GM18858 (cell line): ENCODE data around the gene ITGA2B.
"Not testable (repeated sequence)": the region's sequence is repeated elsewhere in the genome, so short reads cannot be mapped to it uniquely, and the experiment has no call there.

Experiments used
- ATAC-seq: cut with Tn5 transposase; IDR thresholded peaks from one replicate; pipeline ENCODE4 v1.9.1; 2021; ENCODE audit not compliant: unreplicated experiment

Gene ITGA2B

DNA sequence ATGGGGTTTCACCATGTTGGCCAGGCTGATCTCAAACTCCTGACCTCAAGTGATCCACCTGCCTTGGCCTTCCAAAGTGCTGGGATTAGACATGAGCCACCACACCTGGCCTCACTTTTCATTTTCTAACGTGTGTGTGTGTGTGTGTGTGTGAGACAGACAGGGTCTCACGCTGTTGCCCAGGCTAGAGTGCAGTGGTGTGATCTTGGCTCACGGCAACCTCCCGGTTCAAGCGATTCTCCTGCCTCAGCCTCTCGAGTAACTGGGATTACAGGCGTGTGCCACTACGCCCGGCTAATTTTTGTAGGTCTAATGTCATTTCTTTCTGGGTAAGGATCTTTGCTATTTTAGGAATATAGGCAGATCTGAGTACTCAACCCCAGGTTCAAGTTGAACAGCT, 4.7 kb upstream of the ITGA2B start:
- not testable (repeated sequence) for ATAC-seq

- no peak for ATAC-seq
Measured at GRCh38 chr17:44390250-44390870, 911 bp upstream of the ITGA2B start.

- ATAC-seq = no peak
Measured at GRCh38 chr17:44389723-44390202, 314 bp upstream of the ITGA2B start.

DNA sequence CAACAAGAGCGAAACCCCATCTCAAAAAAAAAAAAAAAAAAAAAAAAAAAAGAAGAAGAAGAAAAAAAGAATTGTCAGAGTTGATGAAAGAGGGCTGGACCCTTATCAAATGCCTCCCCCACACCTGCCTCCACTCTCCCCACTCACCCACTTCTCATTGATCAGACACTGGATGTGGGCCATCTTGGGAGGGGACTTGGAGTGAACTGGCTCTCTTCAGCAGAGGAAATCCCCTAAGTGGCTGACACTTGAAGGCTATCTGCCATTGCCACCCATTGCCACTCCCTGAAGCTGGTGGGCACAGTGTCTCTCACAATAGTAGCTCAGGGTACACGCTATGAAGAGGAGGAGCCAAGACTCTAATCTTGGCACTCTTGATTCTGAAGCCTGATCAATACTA, 1.6 kb downstream of the ITGA2B start:
- no peak for ATAC-seq

DNA sequence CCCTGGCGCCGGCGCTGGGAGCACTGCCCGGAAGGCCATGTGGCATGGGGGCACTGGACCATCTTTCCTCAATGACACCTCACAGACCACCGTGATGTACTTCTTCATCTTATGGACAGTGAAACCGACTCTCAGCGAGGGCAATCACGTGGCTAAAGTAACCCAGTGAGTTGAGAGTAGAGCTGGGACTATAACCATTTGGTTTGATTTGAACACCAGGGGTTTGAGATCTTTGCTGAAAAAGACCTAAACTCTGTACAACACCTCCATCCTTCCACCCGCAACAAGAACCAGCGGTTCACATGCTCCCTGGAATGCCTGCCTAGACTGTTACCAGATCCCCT, 3.3 kb downstream of the ITGA2B start:
- ATAC-seq = no peak

DNA sequence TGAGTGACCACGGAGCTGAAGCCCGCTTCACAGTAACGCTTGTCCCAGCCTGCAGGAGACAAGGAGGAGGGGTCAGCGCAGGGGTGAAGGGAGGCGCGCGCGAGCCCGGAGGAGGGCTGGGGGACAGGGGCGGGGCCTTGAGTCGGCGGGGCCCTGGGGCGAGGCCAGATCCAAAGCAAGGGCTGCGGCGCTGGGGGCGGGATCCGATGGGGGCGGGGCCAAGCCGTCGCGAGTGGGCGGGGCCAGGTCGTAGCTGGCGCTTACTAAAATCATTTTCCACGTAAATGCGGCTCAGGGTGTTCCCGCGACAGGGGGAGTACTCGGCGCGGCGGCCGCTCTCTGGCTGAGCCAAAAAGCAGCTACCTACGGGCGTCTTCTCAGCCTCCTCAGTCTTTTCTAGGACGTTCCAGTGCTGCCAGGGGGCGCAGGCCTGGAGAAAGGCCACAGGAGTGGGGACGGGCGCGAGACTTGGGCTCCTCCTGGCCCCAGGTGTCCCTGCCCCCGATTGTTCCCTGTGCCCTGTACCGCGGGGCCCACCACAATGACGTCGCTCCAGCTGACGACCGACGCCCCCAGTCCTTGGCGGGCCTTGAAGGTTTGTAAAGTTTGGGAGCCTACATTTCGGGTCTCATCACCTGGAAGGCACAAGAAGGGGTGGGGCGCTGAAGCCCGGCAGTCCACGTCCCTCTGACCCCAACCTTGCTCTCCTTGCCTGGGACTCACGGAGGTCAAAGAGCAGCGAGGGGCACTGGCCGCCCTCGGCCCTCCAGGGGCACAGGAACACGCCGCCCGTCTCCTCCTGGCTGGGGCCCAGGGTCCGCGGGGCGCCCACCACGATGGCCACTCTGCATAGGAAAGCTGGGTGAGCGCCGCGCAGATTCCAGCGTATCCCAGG, 3.9 kb downstream of the ITGA2B start:
- no peak for ATAC-seq

- no peak for ATAC-seq
Measured at GRCh38 chr17:44384823-44385286, 4.6 kb downstream of the ITGA2B start.

DNA sequence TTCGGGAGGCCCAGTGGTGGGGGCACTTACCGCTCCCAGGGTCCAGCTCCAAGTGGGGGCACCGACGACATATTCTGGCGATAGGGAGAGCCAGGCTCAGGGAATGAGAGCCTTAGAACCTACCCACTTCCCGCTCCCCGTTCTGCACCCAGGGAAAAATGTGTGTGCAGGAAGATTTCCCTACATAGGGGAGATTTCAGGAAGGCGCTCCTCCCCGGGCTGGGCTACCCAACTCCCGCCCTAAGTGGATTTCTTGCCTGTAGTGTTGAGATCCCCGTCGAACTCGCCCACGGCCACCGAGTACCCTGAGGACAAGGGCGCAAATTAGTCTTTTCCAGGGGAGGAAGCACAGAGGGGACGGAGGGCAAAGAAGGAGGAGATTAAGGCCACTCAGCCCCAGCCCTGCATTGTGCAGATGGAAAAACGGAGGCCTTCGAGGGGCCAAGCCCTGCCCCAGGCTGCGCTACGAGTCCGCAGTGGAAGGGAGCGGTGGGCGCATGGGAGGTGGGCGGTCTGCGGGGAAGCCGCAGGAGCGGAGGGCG, 5.1 kb downstream of the ITGA2B start:
- ATAC-seq = no peak

DNA sequence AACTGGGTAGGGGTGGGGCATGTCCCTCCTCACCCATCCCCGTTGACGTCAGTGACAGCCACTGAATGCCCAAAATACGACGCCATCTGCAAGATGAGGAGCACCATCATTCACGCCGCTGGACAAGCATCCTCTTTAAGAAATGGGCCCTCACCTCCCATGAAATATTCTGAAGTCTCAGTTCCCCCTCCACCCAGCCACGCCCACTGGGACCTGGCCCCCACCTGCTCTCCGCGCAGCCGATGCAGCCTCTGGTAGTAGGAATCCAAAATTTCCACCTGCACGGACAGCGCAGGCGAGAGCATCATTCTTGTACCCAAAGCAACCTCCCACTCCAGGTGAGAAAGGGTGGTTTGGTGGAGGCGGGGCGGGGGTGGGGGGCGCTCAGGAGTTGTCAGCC, 5.6 kb downstream of the ITGA2B start:
- ATAC-seq = no peak

GRCh38 chr17:44383363-44383762, 6.1 kb downstream of the ITGA2B start:
- ATAC-seq = no peak

DNA sequence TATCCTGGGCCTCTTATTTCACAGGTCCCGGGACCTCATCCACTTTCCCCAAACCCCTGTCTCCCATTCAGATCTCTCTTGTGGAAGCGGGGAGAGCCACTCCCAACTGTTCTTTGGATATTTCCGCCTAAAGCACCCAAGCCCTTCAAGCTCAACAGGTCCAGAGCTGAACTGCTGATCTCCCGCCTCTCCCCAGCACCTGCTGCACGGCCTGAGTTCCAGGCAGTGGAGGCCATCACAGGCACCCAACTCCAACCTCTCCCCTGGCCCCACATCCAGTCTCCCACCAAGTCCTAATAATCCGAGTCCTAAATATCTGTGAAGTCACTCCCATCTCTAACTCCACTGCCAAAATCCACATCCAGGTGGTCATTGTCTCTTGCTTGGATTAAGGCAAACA, 6.5 kb downstream of the ITGA2B start:
- no peak for ATAC-seq

- ATAC-seq = no peak
Measured at GRCh38 chr17:44381810-44382305, 7.6 kb downstream of the ITGA2B start.

DNA sequence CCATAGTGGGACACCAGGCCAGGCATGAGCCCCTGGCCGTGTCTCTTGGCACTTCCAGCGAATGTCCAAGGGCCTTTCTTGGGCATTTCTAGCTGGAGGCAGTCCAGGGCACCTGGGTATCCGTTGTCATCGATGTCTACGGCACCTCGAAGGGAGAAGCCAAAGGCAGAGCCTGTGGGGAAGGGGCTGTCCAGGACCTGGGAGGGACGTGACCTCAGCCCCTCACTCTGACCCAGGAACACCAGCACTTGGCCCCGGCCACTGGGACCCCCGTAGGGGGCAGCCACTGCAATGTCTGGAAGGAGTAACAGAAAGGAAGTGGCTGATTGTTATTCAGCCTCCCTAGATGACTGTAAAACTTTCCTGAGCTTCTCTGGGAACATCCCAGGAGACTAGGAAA, 8.7 kb downstream of the ITGA2B start:
- no peak for ATAC-seq

DNA sequence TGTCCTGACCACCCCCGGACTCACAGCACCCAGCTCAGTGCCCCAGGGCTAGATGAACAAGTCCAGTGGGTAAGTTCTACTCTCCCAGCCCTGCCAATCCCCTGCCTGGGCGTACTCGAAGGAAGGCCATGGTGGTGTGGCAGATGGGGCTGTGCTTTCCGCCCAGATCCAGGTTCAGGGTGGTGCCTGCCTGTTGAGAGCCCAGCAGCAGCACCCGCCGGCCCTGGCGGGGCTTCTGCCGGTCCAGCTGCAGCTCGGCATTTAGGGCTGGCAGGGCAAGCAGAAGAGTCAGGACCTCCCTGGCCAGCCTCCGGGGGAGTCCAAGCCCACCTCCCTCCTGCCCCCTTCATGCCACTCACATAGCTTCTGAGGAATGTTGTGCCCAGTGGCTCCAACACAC, 9.6 kb downstream of the ITGA2B start:
- no peak for ATAC-seq

DNA sequence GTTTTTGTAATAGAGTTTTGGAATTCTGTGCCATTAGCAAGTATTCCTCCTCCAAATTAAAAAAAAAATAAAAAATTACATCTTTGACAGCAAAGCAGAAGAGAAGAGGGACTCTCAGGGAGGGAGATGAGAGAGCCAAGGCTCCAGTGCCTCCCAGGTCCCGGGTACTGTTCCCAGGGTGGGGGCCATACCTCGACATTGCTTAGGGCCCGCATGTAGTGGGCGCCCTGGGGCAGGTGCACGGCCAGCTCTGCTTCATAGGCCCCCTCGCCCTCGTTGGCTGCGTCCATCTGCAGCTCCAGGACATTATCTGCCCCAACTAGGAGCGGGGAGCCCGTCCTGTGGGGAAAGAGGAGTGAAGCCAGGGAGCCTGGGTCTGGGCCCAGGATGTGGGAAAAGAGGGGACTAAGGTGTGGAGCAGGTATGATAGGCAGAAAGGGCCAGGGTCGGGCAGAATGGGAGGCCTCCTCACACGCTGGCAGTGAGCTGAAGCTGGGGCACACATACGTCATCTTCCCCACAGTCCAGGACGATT, 11.2 kb downstream of the ITGA2B start:
- ATAC-seq = no peak

- no peak for ATAC-seq
Measured at GRCh38 chr17:44376779-44377178, 12.7 kb downstream of the ITGA2B start.

DNA sequence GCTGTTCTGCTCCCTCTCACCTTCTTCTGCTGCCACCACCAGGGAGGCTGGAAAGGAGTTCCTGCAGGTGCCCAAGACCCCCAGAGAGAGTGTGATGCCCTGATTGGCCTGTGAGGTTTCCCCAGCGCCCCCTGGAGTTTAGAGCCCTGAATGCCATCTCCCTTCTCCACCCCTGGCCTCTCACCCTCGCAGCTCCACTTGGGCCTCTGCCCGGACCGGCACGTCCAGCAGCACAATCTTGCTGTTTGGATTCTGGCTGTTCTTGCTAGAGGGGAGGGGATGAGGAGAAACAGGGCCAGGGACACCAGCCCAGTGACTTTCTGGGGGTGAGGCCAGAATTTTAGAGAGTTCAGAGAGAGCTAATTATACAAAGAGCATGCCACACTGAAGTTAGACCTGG, 13.3 kb downstream of the ITGA2B start:
- no peak for ATAC-seq

DNA sequence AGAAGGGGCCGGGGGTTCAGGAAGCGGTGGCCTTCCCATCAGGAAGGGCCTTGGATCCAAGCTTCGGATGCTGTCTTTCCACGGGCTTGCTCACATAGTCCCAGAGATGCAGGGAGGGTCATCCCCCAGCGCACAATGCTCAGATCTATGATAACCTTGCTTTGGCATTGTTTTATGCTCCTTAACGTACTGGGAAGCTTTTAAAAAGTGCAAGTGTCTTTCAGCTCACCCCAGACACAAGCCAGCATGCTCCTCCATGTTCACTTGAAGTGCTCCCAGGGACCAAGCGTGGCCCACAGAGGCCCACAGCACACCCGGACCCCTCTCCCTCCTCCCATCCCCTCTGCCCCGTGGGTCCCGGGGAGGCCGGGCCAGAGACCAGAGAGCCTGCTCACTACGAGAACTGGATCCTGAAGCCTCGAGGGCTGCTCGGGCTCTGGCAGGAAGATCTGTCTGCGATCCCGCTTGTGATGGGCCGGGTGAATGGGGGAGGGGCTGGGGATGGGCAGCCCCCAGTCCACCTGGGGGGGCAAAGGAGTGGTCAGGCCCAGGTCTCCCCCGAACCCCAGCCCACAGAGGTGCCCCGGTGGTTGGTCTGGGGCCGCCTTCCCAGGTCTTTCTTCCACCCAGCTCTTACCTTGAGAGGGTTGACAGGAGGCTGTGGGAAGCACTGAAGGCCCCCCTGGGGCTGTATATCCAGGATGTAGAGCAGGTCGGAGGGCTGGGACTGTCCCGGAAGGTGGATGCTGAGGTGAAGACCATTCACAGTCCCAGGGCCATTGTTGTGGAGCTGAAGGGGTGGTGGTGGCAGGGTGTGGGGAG, 14.0 kb downstream of the ITGA2B start:
- ATAC-seq = no peak

GRCh38 chr17:44374306-44375195, 14.9 kb downstream of the ITGA2B start:
- ATAC-seq = no peak

GRCh38 chr17:44372036-44372435, 17.4 kb downstream of the ITGA2B start:
- no peak for ATAC-seq
